ENCODE results near the gene USF1.
"Not testable (repeated sequence)": the region's sequence is repeated elsewhere in the genome, so short reads cannot be mapped to it uniquely, and the experiment has no call there.

USF1 gene

DNA sequence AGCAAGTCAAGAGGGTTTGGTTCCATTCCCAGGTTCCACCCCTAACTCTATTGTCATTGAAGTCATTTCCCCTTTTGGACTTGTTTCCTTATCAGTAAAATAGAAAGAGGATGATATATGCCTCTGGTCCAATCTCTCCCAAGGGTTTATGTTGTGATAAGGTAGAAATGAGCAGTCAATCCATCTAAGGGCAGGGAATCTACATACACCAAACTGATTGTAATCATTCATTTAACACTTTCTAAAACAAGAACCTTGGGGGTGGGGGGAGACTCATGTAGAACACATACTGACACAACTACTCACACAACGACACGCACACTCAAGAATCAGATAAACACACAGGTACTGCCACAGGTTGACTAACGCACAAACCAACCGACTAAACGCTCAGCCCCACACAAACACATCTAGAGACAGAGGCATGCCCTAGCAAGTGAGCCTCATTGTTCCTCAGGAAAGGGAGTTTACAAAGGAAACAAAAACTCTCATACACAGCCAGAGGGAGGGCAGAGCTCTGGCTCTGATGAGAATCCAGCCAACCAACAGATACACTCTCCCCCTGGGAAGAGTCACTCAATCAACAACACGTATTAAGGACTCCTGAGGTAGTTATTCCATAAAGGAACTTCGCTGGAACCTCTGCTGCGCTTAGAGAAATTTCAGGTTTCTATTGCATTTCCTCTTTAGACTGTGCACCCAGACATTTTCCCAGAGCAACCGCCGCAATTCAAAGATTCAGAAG is 25.9 kb downstream of the USF1 start:
- no peak for DNase-seq (ENCODE audit: low read depth in 2 of 2)

DNA sequence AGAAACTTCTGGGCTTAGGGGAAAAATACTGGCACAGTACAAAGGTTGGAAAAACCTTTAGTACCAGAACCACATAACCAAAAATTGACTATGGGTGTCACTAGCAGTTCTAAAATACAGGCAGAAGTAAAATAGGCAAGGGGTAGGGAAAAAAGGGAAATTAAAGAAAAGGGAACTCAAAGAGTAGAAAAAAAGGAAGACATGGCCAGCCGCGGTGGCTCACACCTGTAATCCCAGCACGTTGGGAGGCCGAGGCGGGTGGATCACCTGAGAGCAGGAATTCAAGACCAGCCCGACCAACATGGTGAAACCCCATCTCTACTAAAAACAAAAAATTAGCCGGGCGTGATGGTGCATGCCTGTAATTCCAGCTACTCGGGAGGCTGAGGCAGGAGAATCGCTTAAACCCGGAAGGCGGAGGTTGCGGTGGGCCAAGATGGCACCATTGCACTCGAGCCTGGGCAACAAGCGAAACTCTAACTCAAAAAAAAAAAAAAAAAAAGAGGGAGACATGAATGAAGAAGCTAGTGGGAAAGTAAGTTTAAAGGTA is 26.6 kb downstream of the USF1 start:
- not testable (repeated sequence) for DNase-seq (ENCODE audit: low read depth in 2 of 2)

- DNase-seq (ENCODE audit: low read depth in 2 of 2) = no peak
Observed at GRCh38 chr1:161018631-161018930, 27.2 kb downstream of the USF1 start.

- no peak for DNase-seq (ENCODE audit: low read depth in 2 of 2)
Observed at GRCh38 chr1:161017756-161018630, 27.8 kb downstream of the USF1 start.

GRCh38 chr1:161017181-161017580 is 28.6 kb downstream of the USF1 start:
- not testable (repeated sequence) for DNase-seq (ENCODE audit: low read depth in 2 of 2)

GRCh38 chr1:161016683-161017082 is 29.1 kb downstream of the USF1 start:
- DNase-seq (ENCODE audit: low read depth in 2 of 2) = not testable (repeated sequence)

GRCh38 chr1:161013488-161014230 is 32.1 kb downstream of the USF1 start:
- peak in 1 of 2 donors; percentile 13 for DNase-seq (ENCODE audit: low read depth in 2 of 2)

DNA sequence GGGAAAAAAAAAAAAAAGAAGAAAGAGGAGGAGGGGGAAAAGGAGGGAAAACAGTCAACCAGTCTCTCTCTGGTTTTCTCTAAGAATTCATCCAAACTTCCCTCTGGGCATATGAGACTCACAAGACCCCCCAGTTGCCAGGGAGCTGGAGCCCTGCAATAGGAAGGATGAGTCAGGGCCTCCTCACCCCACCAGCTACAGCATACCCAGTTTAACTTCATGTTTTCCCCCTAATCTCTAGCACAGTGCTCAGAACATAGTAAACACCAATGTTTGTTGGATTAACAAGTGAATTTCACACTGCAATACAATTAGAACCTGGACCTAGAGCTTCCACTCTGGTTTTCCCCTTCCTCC is 32.7 kb downstream of the USF1 start:
- no peak for DNase-seq (ENCODE audit: low read depth in 2 of 2)

GRCh38 chr1:161012420-161012819 is 33.4 kb downstream of the USF1 start:
- DNase-seq (ENCODE audit: low read depth in 2 of 2) = no peak

DNA sequence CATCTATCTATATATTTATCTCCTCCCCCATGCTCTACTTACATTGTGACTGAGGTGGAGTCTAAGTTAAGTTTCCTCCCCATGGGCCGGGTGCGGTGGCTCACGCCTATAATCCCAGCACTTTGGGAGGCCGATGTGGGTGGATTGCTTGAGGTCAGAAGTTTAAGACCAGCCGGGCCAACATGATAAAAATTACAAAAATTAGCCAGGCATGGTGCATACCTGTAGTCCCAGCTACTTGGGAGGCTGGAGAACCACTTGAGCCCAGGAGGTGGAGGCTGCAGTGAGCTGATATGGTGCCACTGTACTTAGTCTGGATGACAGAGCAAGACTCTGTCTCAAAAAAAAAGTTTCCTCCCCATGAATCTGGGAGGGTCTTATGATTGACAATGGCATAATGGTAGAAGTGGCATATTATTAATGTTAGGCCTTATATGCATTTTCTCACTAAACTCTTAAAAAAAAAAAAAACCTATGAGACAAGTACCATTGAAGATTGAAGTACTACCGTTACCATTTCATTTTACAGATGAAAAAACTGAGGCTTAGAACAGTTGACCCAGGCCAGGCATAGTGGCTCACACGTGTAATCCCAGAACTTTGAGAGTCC is 36.1 kb downstream of the USF1 start:
- no peak for DNase-seq (ENCODE audit: low read depth in 2 of 2)

- DNase-seq (ENCODE audit: low read depth in 2 of 2) = no peak
Observed at GRCh38 chr1:161008869-161009510, 36.8 kb downstream of the USF1 start.

- DNase-seq (ENCODE audit: low read depth in 2 of 2) = no peak
Observed at GRCh38 chr1:161007369-161007768, 38.4 kb downstream of the USF1 start.

- no peak for DNase-seq (ENCODE audit: low read depth in 2 of 2)
Observed at GRCh38 chr1:161006563-161006962, 39.2 kb downstream of the USF1 start.

- no peak for DNase-seq (ENCODE audit: low read depth in 2 of 2)
Observed at GRCh38 chr1:161001525-161001924, 44.3 kb downstream of the USF1 start.

DNA sequence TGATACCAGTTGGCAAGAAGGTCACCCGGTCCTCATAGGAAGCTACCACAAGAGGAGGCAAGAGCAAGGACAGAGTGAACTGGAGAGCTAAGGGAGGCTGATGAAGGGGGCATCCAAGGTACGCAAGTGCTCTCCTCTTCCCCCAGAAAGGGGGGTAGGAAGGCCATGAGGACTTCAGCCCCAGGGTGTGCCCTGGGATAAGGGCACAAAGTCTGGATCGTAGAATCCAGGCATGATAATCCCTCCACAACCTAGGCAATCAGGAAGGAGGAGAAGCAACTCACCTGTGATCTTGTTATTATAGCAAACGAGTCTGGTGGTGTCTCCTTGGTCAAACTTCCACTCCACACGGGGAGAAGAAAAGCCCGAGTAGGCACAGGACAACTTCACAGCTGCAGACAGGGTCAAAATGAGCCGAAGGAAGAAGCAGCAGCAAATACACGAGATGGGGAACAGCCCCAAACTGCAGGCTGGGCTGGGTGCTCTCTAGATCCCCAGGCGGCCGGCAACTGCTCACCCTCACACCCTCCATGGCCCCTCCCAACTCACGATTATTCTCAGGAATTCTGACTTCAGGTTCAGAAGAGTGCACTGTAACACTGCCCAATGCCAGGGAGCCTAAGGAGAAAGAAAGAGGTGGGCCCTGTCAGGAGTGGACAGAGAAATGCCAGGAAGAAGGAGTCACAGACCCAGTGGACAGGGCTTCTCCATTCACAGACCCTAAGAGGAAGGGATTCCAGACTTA is 44.9 kb downstream of the USF1 start:
- no peak for DNase-seq (ENCODE audit: low read depth in 2 of 2)

DNA sequence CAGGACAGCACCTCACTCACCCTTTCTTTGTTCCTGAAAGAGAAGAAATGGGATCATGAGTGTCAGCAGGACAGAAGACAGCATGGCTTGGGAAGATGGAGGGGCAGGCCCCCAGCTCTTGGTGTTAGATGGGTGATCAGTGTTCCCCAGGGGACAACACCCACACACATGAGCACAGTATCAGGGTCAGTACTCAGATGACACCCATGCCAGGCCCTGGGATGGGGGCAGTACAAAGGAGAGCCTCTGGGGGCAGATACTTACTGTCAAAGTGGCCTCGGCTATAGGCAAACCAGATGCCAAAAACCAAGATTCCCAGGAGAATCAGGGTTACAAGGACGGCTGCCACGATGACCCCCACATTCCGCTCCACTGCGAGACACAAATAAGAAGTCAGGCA is 46.4 kb downstream of the USF1 start:
- no peak for DNase-seq (ENCODE audit: low read depth in 2 of 2)

- peak in 1 of 2 donors; percentile 11 for DNase-seq (ENCODE audit: low read depth in 2 of 2)
Observed at GRCh38 chr1:160997323-160998038, 48.3 kb downstream of the USF1 start.

- DNase-seq (ENCODE audit: low read depth in 2 of 2) = no peak
Observed at GRCh38 chr1:160996178-160996577, 49.6 kb downstream of the USF1 start.

DNA sequence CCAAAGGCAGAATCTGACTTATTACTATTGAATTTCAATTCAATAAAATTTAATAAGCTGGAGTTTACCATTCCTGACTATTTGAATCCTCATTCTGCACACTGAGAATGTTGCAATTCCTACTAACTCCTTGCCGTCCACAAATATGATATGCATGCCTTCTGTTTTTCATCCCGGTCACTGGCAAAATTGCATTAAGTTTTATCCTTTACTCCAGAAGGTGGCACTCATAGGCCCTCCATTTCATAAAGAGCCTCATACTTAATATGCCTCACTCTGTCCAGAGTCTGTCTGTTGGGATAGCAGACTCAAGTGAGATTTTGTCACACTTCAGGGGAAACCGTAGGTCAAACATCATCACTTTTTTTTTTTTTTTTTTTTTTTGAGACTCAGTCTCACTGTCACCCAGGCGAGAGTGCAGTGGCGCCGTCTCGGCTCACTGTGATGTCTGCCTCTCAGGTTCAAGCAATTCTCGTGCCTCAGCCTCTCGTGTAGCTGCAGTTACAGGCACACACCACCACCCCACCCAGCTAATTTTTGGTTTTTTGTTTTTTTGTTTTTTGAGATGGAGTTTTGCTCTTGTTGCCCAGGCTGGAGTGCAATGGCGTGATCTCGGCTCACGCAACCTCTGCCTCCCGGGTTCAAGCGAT is 52.1 kb downstream of the USF1 start:
- no peak for DNase-seq (ENCODE audit: low read depth in 2 of 2)

Measured in stimulated activated CD4-positive, alpha-beta T cell treated with anti-CD3 and anti-CD28 coated beads, Interleukin-1b, Interleukin-23, amount 100 ng/mL, for 1 hour (primary cell).